Lower leg skin (tissue), 3 donors: ENCODE data around the gene TRDMT1.

ENCODE experiments used
- POLR2A ChIP-seq, 2 donors: fragments of 450-650 bp; IDR thresholded peaks; one replicate each; pipeline ENCODE4 v1.6.1; 2016 to 2017; ENCODE audit warnings: antibody characterized with exemption in 2 of 2, mild to moderate bottlenecking in 1 of 2, moderate library complexity in 1 of 2
- TF ChIP-seq, protein P1 (sequence below), 3 donors: fragments of 450-650 bp; IDR thresholded peaks; one replicate each; pipeline ENCODE4 v1.5.1; 2016; ENCODE audit warnings: antibody characterized with exemption in 3 of 3, mild to moderate bottlenecking in 3 of 3, moderate library complexity in 2 of 3

DNA sequence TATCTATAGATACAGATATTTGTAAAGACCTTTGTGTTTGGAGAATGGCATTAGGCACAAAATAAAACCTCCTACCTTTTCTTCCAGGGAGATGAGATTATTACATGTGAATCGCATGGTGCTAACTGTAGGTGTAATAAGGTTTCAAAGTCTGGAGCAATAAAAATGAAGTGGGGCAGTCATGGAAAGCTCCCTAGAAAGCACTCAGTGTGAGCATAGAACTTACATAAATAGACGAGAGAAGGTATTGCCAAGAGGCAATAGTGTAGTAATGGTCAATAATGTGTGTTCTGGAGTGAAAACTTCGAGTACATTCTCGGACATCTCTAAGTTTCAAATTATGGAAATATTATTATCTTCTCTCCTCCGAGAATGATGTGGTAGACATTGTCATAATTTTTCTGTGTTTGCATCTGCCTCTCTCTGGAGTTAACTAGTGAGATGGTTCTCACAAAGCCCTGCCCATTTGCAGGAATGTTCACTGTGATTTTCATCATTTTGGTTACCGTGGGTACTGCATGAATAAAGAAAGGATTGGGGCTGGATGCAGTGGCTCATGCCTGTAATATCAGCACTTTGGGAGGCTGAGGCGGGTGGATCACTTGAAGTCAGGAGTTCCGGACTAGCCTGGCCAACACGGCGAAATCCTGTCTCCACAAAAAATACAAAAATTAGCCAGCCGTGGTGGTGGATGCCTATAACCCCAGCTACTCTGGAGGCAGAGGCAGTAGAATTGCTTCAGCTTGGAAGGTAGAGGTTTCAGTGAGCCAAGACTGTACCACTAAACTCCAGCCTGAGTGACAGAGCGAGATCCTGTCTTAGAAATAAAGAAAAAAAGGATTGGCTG, 37.2 kb upstream of the TRDMT1 start:
- TF ChIP-seq, protein P1, sequence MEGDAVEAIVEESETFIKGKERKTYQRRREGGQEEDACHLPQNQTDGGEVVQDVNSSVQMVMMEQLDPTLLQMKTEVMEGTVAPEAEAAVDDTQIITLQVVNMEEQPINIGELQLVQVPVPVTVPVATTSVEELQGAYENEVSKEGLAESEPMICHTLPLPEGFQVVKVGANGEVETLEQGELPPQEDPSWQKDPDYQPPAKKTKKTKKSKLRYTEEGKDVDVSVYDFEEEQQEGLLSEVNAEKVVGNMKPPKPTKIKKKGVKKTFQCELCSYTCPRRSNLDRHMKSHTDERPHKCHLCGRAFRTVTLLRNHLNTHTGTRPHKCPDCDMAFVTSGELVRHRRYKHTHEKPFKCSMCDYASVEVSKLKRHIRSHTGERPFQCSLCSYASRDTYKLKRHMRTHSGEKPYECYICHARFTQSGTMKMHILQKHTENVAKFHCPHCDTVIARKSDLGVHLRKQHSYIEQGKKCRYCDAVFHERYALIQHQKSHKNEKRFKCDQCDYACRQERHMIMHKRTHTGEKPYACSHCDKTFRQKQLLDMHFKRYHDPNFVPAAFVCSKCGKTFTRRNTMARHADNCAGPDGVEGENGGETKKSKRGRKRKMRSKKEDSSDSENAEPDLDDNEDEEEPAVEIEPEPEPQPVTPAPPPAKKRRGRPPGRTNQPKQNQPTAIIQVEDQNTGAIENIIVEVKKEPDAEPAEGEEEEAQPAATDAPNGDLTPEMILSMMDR (IDR thresholded peaks at IDR 0.05), result no peak
- TF ChIP-seq POLR2A (IDR thresholded peaks at IDR 0.05), result no peak
